Measurements from ENCODE around the gene BCAS3.

BCAS3 gene

DNA sequence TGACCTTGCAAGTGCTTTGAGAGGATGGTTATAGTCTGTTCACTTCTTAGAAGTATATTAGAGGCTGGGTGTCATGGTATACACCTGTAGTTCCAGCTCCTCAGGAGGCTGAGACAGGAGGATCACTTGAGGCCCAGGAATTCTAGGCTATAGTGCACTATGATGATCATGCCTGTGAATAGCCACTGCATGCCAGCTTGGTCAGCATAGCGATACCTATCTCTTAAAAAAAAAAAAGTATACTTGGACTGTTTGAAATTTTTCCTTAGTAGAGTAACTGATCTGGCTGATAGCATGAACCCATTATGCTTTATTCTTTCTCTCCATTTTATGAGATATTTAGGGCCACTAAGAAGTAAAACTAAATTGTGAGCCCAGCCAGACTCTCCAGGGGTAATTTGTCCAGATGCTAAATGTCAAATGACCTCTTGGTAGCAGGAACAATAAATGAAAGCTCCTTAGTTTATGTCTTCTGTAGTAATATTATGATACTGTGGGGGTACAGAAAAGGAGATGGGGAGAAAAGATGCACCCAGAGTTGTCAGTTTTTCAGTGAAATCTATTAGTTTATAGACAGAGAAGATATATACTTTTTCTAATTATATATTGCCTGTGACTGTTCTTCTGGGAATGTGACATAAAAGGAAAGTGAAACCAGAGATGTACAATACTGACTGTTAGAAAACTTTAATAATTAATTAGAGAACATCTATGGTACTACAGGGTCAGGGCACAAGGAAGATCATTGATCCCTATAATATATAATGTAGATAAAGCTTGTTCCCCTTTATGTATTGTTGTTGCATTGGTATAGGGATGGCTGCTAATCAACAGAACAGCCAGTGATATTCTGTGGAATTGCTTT, 386.7 kb downstream of the BCAS3 start:
- DNase-seq (ENCODE audit: low read depth in 2 of 2) = no peak

DNA sequence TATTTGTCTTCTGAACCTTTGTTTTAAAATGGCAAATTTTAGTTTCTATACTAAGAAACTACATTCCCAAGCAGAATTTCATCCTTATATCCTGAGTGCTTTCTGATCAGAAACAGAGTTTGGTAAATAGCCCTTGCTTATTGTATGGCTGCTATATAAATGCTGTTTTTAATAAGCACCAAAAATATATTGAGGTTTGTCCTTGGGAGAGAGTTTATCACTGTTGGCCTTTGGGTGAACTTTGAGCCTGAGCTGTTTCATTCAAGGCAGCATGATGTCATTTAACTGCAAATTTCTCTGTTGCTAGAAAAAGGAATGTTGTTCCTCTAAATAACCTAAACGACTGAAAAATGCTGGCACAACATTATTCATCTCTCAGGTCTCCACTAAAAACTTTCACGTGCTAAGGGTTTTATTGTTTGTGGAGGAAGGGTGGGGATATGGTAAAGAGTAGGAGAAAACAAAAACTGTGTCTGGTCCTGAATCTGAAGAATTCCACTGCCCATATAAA, 387.7 kb downstream of the BCAS3 start:
- no peak for DNase-seq (ENCODE audit: low read depth in 2 of 2)

DNA sequence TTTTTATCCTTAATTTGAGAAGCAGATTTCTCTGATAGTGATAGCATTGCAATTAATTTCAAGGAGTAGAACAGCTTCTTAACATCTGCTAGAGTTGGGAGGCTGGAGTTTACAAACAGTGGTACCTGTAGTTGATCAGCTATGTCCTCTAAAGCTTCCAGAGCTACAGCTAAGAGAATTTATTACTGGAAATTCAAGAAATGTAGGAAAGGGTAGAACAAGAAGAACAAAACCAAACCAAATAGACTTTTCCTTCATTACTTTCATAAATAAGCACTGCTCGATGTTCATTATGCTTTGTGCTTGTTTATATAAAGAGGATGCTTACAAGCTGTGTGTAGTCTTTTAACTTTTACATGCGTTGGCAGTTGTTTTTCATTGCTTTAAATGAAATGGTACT, 388.4 kb downstream of the BCAS3 start:
- no peak for DNase-seq (ENCODE audit: low read depth in 2 of 2)

DNA sequence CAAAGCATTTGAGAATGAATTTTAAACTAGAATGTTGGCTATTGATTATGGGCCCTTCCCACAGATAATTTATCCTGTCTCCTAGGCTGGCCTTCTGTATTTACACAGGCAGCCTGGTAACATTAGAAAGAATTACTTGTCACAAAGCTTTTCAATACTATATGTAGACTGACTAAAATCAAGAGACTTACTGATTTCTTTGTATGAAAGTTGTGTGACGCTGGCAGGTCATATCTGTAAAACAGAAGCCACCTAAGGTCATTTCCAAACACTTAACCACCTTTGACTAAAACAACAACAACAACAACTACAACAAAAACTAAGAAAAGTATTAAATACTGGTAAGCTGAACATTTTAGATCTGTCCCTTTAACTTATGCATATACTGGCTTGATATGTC, 393.0 kb downstream of the BCAS3 start:
- DNase-seq (ENCODE audit: low read depth in 2 of 2) = no peak

DNA sequence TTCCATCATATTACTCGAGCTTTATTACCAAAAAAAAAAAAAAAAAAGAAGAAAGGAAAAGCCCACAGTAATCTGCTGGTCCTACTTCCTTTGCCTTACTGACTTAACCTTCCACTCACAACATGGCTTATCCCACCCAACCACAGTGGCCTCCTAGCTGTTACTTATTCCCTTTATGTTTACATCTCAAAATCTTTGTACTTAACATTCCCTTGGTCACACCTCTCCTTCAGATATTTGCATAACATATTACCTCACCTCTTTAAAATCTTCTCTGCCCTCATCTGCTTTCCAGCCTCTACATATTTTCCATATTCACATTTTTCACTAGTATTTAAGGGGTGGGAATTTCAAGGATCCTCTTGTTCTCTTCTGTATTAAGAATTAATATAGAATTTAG, 395.0 kb downstream of the BCAS3 start:
- no peak for DNase-seq (ENCODE audit: low read depth in 2 of 2)

DNA sequence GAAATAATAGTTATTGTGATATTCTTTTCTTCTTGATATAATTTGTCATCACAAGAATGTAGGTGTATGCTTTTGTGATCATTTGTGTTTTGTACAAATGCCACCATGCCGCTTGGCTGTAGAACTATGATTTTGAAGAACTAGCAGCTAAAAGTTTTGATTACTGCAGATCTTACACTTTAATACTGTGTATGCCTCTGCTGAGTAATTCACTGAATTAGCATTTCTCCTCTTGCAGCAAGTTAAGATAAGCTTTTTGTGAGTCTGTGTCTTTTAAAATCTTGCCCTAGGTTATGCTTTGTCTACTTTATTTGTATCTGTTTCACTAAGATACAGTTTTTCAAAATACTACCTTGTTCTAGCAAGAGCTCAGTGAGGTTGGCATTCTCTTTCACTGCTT, 395.5 kb downstream of the BCAS3 start:
- DNase-seq (ENCODE audit: low read depth in 2 of 2) = no peak

DNA sequence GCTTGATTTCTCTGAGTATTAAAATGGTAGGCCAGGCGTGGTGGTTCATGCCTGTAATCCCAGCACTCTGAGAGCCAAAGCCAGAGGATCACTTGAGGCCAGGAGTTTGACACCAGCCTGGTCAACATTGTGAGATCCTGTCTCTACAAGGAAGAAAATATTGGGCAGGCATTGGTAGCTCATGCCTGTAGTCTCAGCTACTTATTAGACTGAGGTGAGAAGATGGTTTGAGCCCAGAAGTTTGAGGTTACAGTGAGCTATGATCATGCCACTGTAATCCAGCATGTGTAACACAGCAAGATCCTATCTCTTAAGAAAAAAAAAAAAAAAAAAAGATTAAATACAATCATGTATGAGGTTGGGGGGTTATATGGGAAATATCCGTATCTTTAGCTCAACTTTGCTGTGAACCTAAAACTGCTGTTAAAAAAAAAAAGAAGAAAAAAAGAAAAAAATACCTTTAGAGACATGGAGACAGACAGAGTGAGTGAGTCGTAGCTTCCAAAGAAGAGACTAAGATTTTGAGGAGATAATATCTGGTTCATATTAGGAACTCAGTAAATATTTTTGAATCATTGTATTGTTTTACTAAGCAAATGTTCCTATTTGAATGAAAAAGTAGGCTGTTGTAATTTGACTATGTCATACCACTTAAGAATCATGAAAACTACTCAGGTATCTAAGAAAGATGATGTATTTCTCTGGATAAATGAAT, 396.3 kb downstream of the BCAS3 start:
- DNase-seq (ENCODE audit: low read depth in 2 of 2) = no peak

DNA sequence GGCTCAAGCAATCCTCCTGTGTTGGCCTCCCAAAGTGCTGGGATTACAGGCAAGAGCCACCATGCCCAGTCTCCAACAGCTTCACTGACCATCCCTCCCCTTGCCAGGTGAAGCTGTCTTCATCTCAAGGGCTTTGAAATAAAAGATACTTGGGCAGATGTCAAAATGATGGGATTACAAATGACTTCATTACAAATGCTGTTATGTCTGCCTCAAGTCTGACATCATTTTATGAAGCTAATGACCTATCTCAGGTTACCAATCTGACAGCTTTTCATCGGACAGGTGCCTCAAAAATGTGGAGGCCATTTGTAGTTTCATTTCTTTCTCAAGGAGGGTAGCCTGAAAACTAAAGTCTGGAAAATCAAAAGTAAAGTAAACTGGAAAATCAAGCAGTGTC, 398.3 kb downstream of the BCAS3 start:
- DNase-seq (ENCODE audit: low read depth in 2 of 2) = no peak

DNA sequence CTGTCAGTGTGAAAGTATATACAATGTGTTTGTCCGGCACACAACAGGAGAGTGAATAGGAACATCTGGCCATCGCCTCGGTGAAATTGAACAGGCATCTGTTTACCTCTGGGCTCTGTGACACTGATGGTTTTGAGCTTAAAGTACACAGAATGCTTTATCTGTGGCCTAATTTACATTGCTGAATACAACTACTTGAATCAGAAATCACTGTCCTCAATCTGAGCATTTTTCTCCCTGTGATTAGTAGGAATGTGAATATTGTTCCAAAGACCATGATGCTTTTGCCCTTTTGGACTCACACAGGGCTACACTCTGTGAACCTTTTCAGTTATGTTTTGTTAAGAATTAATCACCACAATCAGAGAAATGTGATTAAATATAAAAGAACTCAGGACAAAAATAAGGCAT, 399.0 kb downstream of the BCAS3 start:
- no peak for DNase-seq (ENCODE audit: low read depth in 2 of 2)

DNA sequence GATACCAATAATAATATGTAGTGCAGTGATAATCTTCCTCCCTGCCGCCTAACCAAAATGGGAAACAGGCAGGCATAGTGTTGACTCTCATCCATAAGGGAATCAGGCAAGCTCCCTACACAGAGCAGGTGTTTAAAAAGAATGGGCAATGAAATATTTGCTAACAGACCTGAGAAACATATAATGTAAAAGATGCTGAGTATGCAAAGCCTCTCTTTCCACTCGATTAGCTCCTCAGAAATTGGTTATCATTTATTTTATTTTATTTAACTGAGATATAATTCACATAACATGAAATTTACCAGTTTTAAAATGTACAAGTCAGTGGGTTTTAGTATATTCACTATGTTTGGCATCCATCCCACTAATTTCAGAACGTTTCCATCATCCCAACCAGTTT, 404.3 kb downstream of the BCAS3 start:
- no peak for DNase-seq (ENCODE audit: low read depth in 2 of 2)

DNA sequence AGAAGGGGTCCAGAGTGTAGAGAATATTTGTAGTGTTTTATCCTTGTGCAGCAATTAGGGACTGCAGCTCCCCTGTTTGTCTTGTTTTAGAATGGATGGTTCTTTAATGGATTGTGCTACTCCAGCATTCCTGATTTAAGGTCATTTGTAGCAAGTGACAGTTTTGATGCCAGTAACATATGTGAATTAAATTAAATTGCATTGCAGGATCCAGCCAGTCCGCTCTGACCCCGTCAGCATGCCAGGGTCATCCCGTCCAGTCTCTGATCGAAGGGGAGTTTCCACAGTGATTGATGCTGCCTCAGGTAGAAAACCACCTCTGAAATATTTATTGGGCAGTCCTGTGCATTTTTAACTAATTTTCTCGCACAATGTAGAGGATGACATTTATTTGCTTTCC, 406.6 kb downstream of the BCAS3 start:
- DNase-seq (ENCODE audit: low read depth in 2 of 2) = no peak

DNA sequence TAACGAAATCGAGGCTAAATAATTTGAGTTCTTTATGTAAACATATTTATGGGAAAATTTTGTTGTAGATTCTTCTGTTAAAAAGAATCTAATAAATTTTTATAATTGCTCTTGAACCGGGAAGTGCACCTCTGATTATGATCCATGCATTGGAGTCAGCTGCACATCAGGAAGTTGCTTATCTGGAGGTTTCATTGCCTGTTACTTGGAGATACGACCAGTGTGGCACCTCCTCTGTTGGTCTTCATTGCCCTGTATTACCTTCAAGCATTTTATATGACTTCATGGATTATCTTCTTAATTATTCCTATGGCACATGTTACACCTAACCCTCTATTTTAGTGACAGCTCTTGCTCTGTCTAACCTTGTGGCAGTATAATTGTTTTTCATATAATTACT, 409.4 kb downstream of the BCAS3 start:
- DNase-seq (ENCODE audit: low read depth in 2 of 2) = no peak

DNA sequence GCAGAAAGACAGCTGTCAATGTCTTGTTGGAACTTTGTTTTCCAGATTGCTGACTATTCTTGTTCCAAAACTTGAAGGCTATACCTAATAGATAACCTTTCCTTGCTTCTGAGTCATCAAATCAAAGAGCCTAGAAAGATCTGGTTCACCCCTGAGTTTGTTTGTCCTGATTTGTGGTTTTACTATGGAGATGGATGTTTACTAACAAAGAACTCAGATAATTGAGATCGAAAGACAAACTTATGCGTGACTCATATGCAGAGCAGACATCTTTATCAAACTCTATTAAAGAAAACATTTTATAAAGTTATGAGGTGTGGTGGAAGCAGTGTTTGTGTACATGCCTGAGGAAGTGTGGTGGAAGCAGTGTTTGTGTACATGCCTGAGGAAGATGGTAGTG, 410.9 kb downstream of the BCAS3 start:
- no peak for DNase-seq (ENCODE audit: low read depth in 2 of 2)

DNA sequence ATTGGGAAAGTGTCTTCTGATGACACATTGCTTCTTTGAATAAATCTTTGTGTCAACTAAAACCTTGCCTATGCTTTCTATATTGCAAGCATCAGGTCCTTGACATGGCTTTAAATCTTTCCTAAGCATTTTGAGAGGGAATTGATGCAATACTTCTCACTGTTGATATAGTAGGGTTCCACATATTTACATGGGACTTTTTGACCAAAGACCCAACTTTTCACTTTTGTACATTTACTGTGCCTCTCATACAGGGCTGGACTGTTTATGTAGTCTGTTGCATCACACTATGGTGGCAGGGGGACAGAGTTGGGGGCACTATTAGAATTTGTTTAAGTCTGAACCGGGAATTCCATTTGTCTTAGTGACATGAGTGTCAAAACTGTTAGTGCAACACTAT, 413.4 kb downstream of the BCAS3 start:
- no peak for DNase-seq (ENCODE audit: low read depth in 2 of 2)

DNA sequence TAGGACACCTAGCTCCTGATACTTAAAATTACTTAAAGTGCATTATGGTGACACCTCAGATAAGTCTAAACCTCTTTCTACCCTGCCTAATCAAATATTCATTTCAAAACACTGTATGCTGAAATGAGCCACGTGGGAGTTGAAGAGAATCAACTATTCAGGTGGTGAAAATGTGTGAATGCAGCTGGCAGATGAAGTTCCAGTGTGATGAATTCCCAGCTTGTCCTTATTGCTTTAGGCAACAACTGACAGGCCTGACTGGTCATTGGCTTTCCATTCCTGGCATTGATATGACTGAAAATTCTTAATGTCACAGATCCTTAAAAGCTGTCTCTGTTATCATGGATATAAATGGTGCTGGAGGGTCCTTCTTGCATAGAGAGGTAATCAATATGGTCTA, 420.1 kb downstream of the BCAS3 start:
- DNase-seq (ENCODE audit: low read depth in 2 of 2) = no peak

DNA sequence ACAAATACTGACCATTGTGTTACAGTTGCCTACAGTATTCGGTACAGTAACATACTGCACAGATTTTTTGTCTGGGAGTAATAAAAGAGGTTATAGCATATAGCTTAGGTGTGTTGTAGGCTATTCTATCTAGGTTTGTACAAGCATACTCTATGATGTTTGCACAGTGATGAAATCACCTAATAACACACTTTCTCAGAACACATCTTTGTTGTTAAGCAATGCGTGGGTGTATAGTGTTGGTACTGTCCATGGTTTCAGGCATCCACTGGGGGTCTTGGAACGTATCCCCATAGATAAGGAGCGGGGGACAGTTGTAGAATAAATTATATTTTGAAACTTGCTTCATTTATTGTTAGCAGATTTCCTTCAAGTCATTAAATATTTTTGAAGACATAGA, 428.7 kb downstream of the BCAS3 start:
- DNase-seq (ENCODE audit: low read depth in 2 of 2) = no peak

DNA sequence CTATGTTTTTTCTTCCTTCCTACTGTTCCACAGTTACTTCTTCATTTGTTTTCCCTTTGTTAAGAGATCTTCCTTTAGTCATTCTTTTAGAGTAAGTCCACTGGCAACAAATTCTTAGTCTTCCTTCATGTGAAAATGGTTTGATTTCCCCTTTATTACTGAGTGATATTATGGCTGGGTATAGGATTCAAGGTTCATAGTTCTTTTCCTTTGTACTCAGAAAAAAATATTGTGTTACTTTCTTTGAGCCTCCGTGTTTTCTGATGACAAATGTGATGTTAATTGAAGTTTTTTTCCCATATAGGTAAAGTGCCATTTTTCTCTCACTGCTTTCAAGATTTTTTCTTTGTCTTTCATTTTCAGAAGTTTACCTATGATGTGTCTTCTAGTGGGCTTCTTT, 438.9 kb downstream of the BCAS3 start:
- no peak for DNase-seq (ENCODE audit: low read depth in 2 of 2)

DNA sequence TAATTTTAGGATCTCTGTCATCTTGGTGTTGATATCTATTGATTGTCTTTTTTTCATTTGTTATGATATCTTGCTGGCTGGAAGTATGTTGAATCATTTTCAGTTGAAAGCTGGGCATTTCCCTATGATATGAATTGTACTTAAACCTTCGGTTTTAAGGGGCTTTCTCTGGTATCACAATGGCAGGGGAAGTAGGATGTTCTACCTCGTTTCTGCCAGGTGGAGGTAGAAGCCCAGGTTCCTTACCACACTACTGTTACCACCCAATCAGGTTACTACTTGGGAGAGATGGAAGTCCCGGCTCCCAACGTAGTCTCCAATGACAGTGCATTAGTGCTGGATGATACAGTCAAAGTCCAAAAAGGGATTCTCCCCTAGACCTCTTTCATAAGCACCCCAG, 440.3 kb downstream of the BCAS3 start:
- no peak for DNase-seq (ENCODE audit: low read depth in 2 of 2)

DNA sequence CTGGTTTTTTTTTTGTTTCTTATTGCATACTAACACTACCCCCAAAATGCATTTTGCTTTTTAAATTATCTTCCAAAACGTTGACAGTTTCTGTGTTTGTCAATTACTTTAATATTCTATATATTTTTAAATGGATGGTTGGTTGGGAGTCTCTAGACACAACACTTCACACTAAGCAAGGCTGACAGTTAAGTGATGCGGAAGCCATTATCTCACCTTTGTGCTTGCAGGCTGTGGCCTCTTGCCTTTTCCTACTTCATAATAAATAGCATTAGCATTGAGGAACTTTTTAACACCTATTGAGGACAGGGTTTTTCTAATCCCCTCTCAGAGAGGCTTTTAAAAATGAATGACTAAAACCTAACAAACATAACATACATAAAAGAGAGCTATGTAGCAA, 441.2 kb downstream of the BCAS3 start:
- DNase-seq (ENCODE audit: low read depth in 2 of 2) = no peak

DNA sequence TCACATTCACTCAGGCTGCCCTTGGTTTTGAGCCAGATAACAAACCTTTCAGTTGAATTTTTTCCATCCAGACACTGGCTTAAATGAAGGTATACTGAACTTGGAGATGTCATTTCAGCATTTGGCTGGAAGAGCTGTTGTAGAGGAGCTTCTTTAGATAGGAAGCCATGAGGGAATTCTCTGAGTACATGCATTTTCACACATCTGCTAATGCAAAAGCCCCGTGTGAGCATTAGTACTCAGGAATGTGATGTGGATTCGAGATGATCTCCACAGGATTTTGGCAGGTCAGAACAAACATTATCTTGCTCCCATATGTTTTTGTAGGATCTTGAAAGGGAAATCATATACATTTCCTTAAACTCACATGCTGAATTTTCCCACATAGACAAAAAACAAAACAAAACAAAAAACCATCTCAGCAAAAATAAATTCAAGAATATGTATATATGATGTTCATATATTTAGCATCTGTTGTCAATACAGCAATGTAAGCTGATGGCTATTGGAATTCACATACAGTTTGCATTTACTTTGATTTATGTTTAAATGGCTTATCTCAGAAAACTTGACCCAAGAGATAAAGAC, 444.8 kb downstream of the BCAS3 start:
- no peak for DNase-seq (ENCODE audit: low read depth in 2 of 2)

DNA sequence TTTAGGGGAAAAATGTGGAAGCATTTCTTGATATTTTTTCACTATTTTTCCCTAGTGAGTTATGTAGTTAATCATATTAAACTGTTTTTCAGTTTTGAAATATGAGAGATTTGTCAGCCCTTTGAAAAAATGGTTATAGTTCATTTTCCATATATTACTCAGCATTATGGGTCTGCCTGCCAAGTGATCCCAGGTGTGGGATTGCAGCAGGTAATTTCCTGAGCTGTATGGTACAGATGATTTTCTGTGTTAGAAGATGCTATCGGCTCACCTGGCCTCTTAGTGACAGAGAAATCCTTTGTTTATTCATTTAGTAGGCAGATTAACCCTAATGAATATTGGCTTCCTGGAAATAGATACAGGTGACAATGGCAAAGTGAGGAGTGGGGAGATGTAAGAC, 446.9 kb downstream of the BCAS3 start:
- no peak for DNase-seq (ENCODE audit: low read depth in 2 of 2)

DNA sequence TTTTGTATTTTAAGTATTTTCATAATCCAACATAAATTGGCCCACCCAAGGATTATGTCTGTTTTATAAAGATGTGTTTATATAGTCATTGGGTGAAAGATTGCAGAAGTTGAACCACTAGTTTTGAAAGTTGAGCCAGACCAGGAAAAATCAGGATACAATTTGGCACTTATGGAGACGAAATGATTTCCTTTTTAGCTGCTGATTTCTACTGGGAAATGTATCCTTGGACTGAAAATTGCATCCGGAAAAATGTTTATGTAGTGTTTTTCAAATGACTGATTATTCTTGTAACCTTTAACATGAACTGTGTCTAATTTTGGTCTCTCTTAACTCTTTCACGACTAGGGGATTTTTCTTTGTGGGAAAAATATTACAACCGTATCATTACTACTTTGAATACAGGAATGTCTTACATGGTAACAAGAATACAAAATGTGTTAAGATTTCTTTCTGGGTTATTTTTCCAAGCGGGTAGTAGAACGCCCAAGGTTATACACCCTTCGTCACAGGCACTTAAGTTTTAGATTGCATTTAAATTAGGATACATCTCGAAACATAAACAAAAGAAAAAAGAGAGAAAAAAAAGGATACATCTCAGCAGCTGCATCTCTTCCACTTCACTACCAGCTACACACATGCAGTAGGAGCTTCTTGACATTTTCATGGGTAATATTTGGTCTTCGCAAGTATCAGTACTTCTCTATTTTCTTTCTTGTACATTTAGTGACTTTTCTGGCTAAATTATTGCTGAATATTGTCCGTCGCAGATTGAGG, 449.0 kb downstream of the BCAS3 start:
- DNase-seq (ENCODE audit: low read depth in 2 of 2) = no peak
